Panc1 (cell line): Measurements from ENCODE around the gene TUBA4A. TPM values are rescaled to one million over a fixed set of nuclear protein-coding genes. Genes with fewer than 3 reads are reported as not detected.

Source experiments
- ATAC-seq: fragments of 200-7000 bp; cut with Tn5 transposase; 2 replicates; pipeline ENCODE4 v1.9.1; 2020; ENCODE audit warnings: mild to moderate bottlenecking, moderate library complexity
- BruUV-seq: library from RNA; stranded (reverse); fragments of 400-500 nt; replicated peaks from 2 replicates; lab custom pipeline; 2021; lab: Mats Ljungman, UMichigan
- CTCF ChIA-PET: fragments of 300-600 bp; sonication (Branson Sonifier 250); formaldehyde crosslinking; loops from one replicate; lab custom pipeline; 2022; ENCODE audit warnings: antibody characterized with exemption; lab: Charles Lee
- POLR2A ChIA-PET: fragments of 300-600 bp; sonication (Branson Sonifier 250); formaldehyde crosslinking; loops from one replicate; lab custom pipeline; 2022; ENCODE audit warnings: antibody characterized with exemption; lab: Charles Lee
- DNase-seq: peaks from one replicate; pipeline ENCODE4 v3.0.0-alpha.2; 2010; ENCODE audit warnings: low read depth, low spot score
- H3K27ac ChIP-seq: 2 replicates; pipeline ENCODE4 v1.5.1; 2011; ENCODE audit warnings: mild to moderate bottlenecking, low read length, inconsistent platforms
- H3K27me3 ChIP-seq: fragments of 200-500 bp; sonication (Bioruptor generic); 2 replicates; pipeline ENCODE4 v1.6.0; 2014; ENCODE audit warnings: low read length, inconsistent platforms; ENCODE audit not compliant: control insufficient read depth, insufficient read depth
- H3K36me3 ChIP-seq: fragments of 200-500 bp; sonication (Bioruptor generic); 2 replicates; pipeline ENCODE4 v1.5.1; 2014; ENCODE audit warnings: inconsistent platforms, mild to moderate bottlenecking, low read length, moderate library complexity; ENCODE audit not compliant: control insufficient read depth, insufficient read depth
- H3K4me1 ChIP-seq: 2 replicates; pipeline ENCODE4 v1.5.1; 2011; ENCODE audit warnings: inconsistent platforms, mild to moderate bottlenecking, low read length, moderate library complexity; ENCODE audit not compliant: control insufficient read depth, insufficient read depth
- H3K4me3 ChIP-seq, 2 experiments: 2 replicates each; pipeline ENCODE4 v1.5.1; 2011 to 2012; ENCODE audit warnings: low read depth in 2 of 2, low read length in 2 of 2, mild to moderate bottlenecking in 2 of 2, inconsistent platforms in 1 of 2, moderate library complexity in 1 of 2
- H3K9me3 ChIP-seq: fragments of 200-500 bp; sonication (Bioruptor generic); 2 replicates; pipeline ENCODE4 v1.5.1; 2014; ENCODE audit warnings: low read depth, mild to moderate bottlenecking, inconsistent platforms, low read length, moderate library complexity; ENCODE audit not compliant: control insufficient read depth, insufficient read depth
- CTCF ChIP-seq: fragments of 450-650 bp; IDR thresholded peaks from 2 replicates; pipeline ENCODE4 v1.5.1; 2017; ENCODE audit warnings: mild to moderate bottlenecking
- POLR2AphosphoS5 ChIP-seq: IDR thresholded peaks from 2 replicates; pipeline ENCODE4 v1.6.1; 2012; ENCODE audit warnings: mild to moderate bottlenecking, low read depth, low read length, moderate library complexity
- SIN3A ChIP-seq: IDR thresholded peaks from 2 replicates; pipeline ENCODE4 v1.6.1; 2012; ENCODE audit warnings: low read depth, mild to moderate bottlenecking, low read length, moderate library complexity, borderline replicate concordance; ENCODE audit not compliant: insufficient read depth
- TCF7L2 ChIP-seq: IDR thresholded peaks from 2 replicates; pipeline ENCODE4 v1.6.1; 2011; ENCODE audit warnings: mild to moderate bottlenecking, low read depth, low read length, inconsistent platforms
- in situ Hi-C: cut with HindIII; loops from 2 replicates; pipeline ENCODE4 v1.10.0; 2016; ENCODE audit warnings: low sequenced_read_pairs, low pct_unique_long_range_greater_than_20kb
- intact Hi-C: fragments of 100-400 bp; cut with micrococcal nuclease; formaldehyde crosslinking; loops from one replicate; pipeline ENCODE4 v1.10.0; 2022; ENCODE audit not compliant: unreplicated experiment
- total RNA-seq: library from RNA; stranded (reverse); gene quantifications from one replicate; pipeline ENCODE4 v1.2.1, GENCODE V29; 2021; ENCODE audit not compliant: unreplicated experiment
- TF ChIP-seq, protein P1 (sequence below), 2 experiments: IDR thresholded peaks; 2 replicates each; pipeline ENCODE4 v1.6.1; 2011 to 2012; ENCODE audit warnings: low read depth in 2 of 2, control low read depth in 1 of 2, low read length in 1 of 2, mild to moderate bottlenecking in 1 of 2, moderate library complexity in 1 of 2; ENCODE audit not compliant: insufficient read depth in 1 of 2

TUBA4A gene
- total RNA-seq, 1 experiment from 2014 or later: 12.9 TPM

DNA sequence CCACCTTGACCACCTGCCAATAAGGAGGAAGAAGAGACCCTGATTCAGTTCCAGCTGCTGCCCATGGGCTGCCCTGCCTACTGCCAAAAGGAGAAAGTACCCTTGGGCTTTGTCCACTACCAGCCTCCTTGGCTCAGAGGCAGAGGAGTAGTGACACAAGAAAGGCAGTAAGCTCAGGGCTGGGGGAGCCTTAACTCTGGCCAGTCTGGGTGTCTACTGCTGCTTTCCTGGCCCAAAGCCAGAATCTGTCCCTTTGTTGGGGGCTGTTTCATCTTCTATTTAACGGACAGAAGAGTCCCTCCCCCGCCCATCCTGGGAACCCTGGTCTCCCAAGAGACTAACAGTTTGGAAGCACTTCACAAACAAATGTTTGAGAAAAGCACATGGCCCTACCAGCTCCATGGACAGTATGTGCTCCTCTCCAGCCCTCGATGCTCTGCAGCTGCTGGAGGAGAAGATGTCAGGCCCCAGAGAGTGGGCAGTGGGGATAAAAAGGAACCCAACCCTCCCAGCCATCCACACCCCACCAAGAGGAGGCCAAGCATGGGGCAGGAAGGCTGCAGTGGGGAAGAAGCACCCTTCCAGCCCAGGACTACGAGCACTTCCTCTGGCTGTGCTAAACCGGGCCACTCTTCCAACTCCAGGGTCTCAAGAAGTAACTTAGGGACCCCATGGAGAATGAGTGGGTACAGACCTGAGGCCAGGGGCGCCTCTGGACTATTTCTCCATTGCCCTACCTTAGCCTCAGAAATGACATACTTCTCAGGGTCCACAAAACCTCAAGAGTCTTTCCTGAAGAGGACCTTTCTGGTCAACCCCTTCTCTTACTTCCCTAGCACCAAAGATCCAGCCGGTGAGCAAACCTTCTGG is 25.4 kb downstream of the TUBA4A start:
- H3K36me3 ChIP-seq: peaks cover 13% of the 10 kb centered on the region; the same call in 1 of the 2 replicates
- intact Hi-C loops: no loop called here
- H3K4me3 ChIP-seq: peak overlapping the region; percentile 98 to 99
- ATAC-seq: no peak
- H3K27me3 ChIP-seq: no peaks in the 10 kb centered on the region
- DNase-seq: no peak
- no peaks in the 10 kb centered on the region for H3K9me3 ChIP-seq
- CTCF ChIA-PET: no interaction called here
- POLR2A ChIA-PET: interaction anchor here (0.6 to 2.1 kb wide), 2 partner anchors 17 to 52 kb away, joined by 6 to 11 read pairs; partner anchors contain the start of genes CNPPD1, GLB1L and STK16
- BruUV-seq: no TSS peak
- in situ Hi-C loops: no loop called here
- H3K4me1 ChIP-seq: peaks cover 8% of the 10 kb centered on the region
- peak overlapping the region; percentile 91 for H3K27ac ChIP-seq
- TF ChIP-seq CTCF: no peak
- TF ChIP-seq SIN3A: no peak
- TF ChIP-seq, protein P1, sequence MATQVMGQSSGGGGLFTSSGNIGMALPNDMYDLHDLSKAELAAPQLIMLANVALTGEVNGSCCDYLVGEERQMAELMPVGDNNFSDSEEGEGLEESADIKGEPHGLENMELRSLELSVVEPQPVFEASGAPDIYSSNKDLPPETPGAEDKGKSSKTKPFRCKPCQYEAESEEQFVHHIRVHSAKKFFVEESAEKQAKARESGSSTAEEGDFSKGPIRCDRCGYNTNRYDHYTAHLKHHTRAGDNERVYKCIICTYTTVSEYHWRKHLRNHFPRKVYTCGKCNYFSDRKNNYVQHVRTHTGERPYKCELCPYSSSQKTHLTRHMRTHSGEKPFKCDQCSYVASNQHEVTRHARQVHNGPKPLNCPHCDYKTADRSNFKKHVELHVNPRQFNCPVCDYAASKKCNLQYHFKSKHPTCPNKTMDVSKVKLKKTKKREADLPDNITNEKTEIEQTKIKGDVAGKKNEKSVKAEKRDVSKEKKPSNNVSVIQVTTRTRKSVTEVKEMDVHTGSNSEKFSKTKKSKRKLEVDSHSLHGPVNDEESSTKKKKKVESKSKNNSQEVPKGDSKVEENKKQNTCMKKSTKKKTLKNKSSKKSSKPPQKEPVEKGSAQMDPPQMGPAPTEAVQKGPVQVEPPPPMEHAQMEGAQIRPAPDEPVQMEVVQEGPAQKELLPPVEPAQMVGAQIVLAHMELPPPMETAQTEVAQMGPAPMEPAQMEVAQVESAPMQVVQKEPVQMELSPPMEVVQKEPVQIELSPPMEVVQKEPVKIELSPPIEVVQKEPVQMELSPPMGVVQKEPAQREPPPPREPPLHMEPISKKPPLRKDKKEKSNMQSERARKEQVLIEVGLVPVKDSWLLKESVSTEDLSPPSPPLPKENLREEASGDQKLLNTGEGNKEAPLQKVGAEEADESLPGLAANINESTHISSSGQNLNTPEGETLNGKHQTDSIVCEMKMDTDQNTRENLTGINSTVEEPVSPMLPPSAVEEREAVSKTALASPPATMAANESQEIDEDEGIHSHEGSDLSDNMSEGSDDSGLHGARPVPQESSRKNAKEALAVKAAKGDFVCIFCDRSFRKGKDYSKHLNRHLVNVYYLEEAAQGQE (IDR thresholded peaks at IDR 0.05; ENCODE audit: insufficient read depth in 1 of 2, low read depth in 2 of 2, low read length in 1 of 2): no peak
- TF ChIP-seq POLR2AphosphoS5: no peak
- TF ChIP-seq TCF7L2: no peak

DNA sequence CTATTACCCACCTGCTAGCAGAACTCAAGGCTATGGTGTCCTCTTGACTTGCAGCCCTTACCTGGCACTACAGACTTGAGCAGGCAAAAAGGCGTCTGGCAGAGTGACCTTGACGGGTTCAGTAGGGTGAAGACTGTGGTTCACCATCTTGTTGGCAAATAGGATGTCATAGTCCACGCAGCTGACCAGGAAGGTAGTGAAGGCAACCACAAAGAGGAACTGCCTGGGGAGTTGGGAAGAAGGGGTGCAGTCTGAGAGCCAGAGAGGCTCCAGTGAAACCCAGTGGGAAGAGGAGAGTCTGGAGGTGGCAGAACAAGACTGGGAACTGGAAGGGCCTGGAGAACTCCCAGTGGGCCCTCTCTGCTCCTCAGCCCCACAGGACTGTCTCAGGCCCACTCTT is 28.4 kb downstream of the TUBA4A start:
- Histone ChIP-seq H3K36me3 (peaks cover 10% of the 10 kb centered on the region; the same call in 1 of the 2 replicates), H3K4me3 (no peak overlapping the region), H3K9me3 (no peaks in the 10 kb centered on the region), H3K27ac (no peak overlapping the region), H3K4me1 (peaks cover 8% of the 10 kb centered on the region), H3K27me3 (no peaks in the 10 kb centered on the region)
- ATAC-seq: no peak
- CTCF ChIA-PET: no interaction called here
- POLR2A ChIA-PET: no interaction called here
- TF ChIP-seq, protein P1 (IDR thresholded peaks at IDR 0.05; ENCODE audit: insufficient read depth in 1 of 2, low read depth in 2 of 2, low read length in 1 of 2): no peak
- TF ChIP-seq TCF7L2 (no peak), POLR2AphosphoS5 (no peak), SIN3A (no peak), CTCF (no peak)
- no TSS peak for BruUV-seq
- in situ Hi-C loops: no loop called here
- no peak for DNase-seq
- intact Hi-C loops: no loop called here
